GM12878 (cell line): Measurements from ENCODE around the gene RAB8A. TPM values are rescaled to one million over a fixed set of nuclear protein-coding genes. Genes with fewer than 3 reads are reported as not detected.

Experiments used
- ASH2L ChIP-seq: fragments of 300-600, 200-600 bp; sonication (generic); IDR thresholded peaks from 2 replicates; pipeline ENCODE4 v1.6.1; 2017; ENCODE audit warnings: low read depth, mild to moderate bottlenecking, borderline replicate concordance
- ATF2 ChIP-seq: IDR thresholded peaks from 2 replicates; pipeline ENCODE4 v1.6.1; 2012; ENCODE audit warnings: low read length, inconsistent platforms
- BCL3 ChIP-seq: IDR thresholded peaks from 2 replicates; pipeline ENCODE4 v1.6.1; 2011; ENCODE audit warnings: borderline replicate concordance, low read depth, mild to moderate bottlenecking, moderate library complexity, low read length; ENCODE audit not compliant: insufficient read depth, poor library complexity, severe bottlenecking
- CBFB ChIP-seq: IDR thresholded peaks from 2 replicates; pipeline ENCODE4 v1.6.1; 2016; ENCODE audit warnings: antibody characterized with exemption, low read depth
- CBX5 ChIP-seq: sonication (generic); IDR thresholded peaks from 2 replicates; pipeline ENCODE4 v1.6.1; 2016; ENCODE audit warnings: low read depth, moderate library complexity, mild to moderate bottlenecking, inconsistent platforms
- FOXM1 ChIP-seq: IDR thresholded peaks from 2 replicates; pipeline ENCODE4 v1.6.1; 2012; ENCODE audit warnings: low read depth, mild to moderate bottlenecking, inconsistent platforms, low read length, moderate library complexity
- HDGF ChIP-seq: fragments of 450-650 bp; IDR thresholded peaks from 2 replicates; pipeline ENCODE4 v1.6.1; 2016; ENCODE audit warnings: antibody characterized with exemption
- LARP7 ChIP-seq: fragments of 450-650 bp; IDR thresholded peaks from 2 replicates; pipeline ENCODE4 v1.6.1; 2017; ENCODE audit warnings: mild to moderate bottlenecking
- POLR2A ChIP-seq: IDR thresholded peaks from 2 replicates; pipeline ENCODE4 v1.6.1; 2011; ENCODE audit warnings: low read depth, mild to moderate bottlenecking, low read length
- TCF3 ChIP-seq: IDR thresholded peaks from 2 replicates; pipeline ENCODE4 v1.6.1; 2012; ENCODE audit warnings: low read depth, mild to moderate bottlenecking, low read length, borderline replicate concordance; ENCODE audit not compliant: insufficient read depth
- YBX1 ChIP-seq: fragments of 450-650 bp; IDR thresholded peaks from 2 replicates; pipeline ENCODE4 v1.6.1; 2016; ENCODE audit warnings: antibody characterized with exemption
- polyA plus RNA-seq, 11 experiments: library from polyadenylated mRNA; depleted of rRNA in 4 of 11; unstranded in 6 of 11; stranded (reverse) in 5 of 11; fragments of >200 nt; fragmentation: Nextera tagmentation in 4 of 11; fragmentation: Illumina TruSeq in 1 of 11; extraction: Ambion mirVana in 4 of 11; extraction: Trizol in 1 of 11; gene quantifications; 1 replicate in 1 of 11; 2 replicates in 10 of 11; pipeline versions ENCODE4 v1.2.1 to v1.2.3, GENCODE V29; 2011 to 2016; ENCODE audit warnings: inconsistent platforms in 2 of 11, missing spikeins in 2 of 11, low read depth in 1 of 11
- total RNA-seq, 4 experiments: library from RNA; depleted of rRNA in 3 of 4; stranded (reverse); fragments of >200 nt in 3 of 4; fragmentation: Illumina TruSeq in 1 of 4; extraction: Trizol in 1 of 4; gene quantifications; 2 replicates each; pipeline versions ENCODE4 v1.2.1 to v1.2.3, GENCODE V29; 2013 to 2021

Gene RAB8A
- total and polyA plus RNA-seq, 10 of the 15 experiments (the other 5 are each of a cell fraction or from before 2014, with no cell fraction given): 23.9 to 314 (median 185) TPM

GRCh38 chr19:16069813-16070365 lies 41.8 kb upstream of the RAB8A start (continued):
- 0 out of 2 replicates have a peak, but pooled peaks have one; percentile 30 for TF ChIP-seq LARP7
- TF ChIP-seq POLR2A: no peak
- no peak for TF ChIP-seq CBX5
- no peak for TF ChIP-seq ASH2L
- no peak; the same call in 1 of the 2 replicates for TF ChIP-seq HDGF
- no peak for TF ChIP-seq ATF2
- TF ChIP-seq BCL3: peak; percentile 91
- no peak for TF ChIP-seq FOXM1
- no peak for TF ChIP-seq YBX1
- 0 out of 2 replicates have a peak, but pooled peaks have one; percentile 55 for TF ChIP-seq TCF3
- no peak for TF ChIP-seq CBFB
